H1 (cell line): ENCODE data around the gene GPSM1. TPM values are rescaled to one million over a fixed set of nuclear protein-coding genes. Genes with fewer than 3 reads are reported as not detected.

ENCODE experiments used
- CTCF ChIA-PET: fragments of 300-600 bp; sonication (Branson Sonifier 250); formaldehyde crosslinking; loops from one replicate; lab custom pipeline; 2021; ENCODE audit not compliant: partially characterized antibody; lab: Charles Lee
- POLR2A ChIA-PET: fragments of 300-600 bp; sonication (Branson Sonifier 250); formaldehyde crosslinking; loops from one replicate; lab custom pipeline; 2021; ENCODE audit warnings: inconsistent platforms; ENCODE audit not compliant: partially characterized antibody; lab: Charles Lee
- DNase-seq, 2 experiments: peaks; one replicate each; pipeline versions ENCODE4 v3.0.0 to v3.0.0-alpha.2; 2010 to 2022; ENCODE audit warnings: low spot score in 2 of 2, low read depth in 1 of 2, mixed read lengths in 1 of 2
- FAIRE-seq: peaks from 2 replicates; lab custom pipeline; 2011; peaks lifted over from hg19 to GRCh38; lab: Jason Lieb, UNC
- H2AFZ ChIP-seq: 2 replicates; pipeline ENCODE4 v1.8.1; 2012; ENCODE audit warnings: low read length, inconsistent platforms
- H2AK5ac ChIP-seq: 2 replicates; pipeline ENCODE4 v1.6.1; 2013; ENCODE audit warnings: low read depth, low read length
- H2BK120ac ChIP-seq: replicated peaks from 2 replicates; pipeline ENCODE3; 2013; ENCODE audit warnings: low read depth, low read length, inconsistent platforms
- H2BK12ac ChIP-seq: 2 replicates; pipeline ENCODE4 v1.6.1; 2013; ENCODE audit warnings: low read depth, low read length
- H2BK15ac ChIP-seq: 2 replicates; pipeline ENCODE4 v1.6.1; 2013; ENCODE audit warnings: low read length
- H2BK20ac ChIP-seq: 2 replicates; pipeline ENCODE4 v1.6.1; 2013; ENCODE audit warnings: low read length
- H2BK5ac ChIP-seq: 2 replicates; pipeline ENCODE4 v1.6.1; 2013; ENCODE audit warnings: low read depth, low read length
- H3K14ac ChIP-seq: 2 replicates; pipeline ENCODE4 v1.6.1; 2013; ENCODE audit warnings: inconsistent platforms; ENCODE audit not compliant: insufficient read length
- H3K18ac ChIP-seq: 2 replicates; pipeline ENCODE4 v1.6.1; 2013; ENCODE audit warnings: low read length; ENCODE audit errors: extremely low read depth
- H3K23ac ChIP-seq: 2 replicates; pipeline ENCODE4 v1.6.1; 2013; ENCODE audit warnings: inconsistent platforms; ENCODE audit not compliant: insufficient read length
- H3K23me2 ChIP-seq: 2 replicates; pipeline ENCODE4 v1.6.1; 2013; ENCODE audit warnings: low read depth, low read length
- H3K27ac ChIP-seq: 2 replicates; pipeline ENCODE4 v1.6.1; 2011; ENCODE audit warnings: low read depth, low read length, inconsistent platforms
- H3K27me3 ChIP-seq, 4 experiments: replicated peaks in 1 of 4; 1 replicate in 1 of 4; 2 replicates in 3 of 4; pipeline versions ENCODE4 v1.6.1 to v1.8.1; 2011 to 2013; ENCODE audit warnings: low read length in 3 of 4, mild to moderate bottlenecking in 3 of 4, inconsistent platforms in 2 of 4, mixed read lengths in 2 of 4, moderate library complexity in 1 of 4; ENCODE audit not compliant: control insufficient read depth in 3 of 4, insufficient read depth in 3 of 4; ENCODE audit errors: extremely low read depth in 1 of 4
- H3K36me3 ChIP-seq, 4 experiments: 2 replicates each; pipeline versions ENCODE4 v1.6.1 to v1.8.1; 2011 to 2013; ENCODE audit warnings: mild to moderate bottlenecking in 4 of 4, low read length in 3 of 4, moderate library complexity in 2 of 4, control low read depth in 1 of 4, inconsistent platforms in 1 of 4; ENCODE audit not compliant: insufficient read depth in 4 of 4, control insufficient read depth in 2 of 4
- H3K4ac ChIP-seq: replicated peaks from 2 replicates; pipeline ENCODE3; 2013; ENCODE audit warnings: low read length, low read depth, mixed read lengths, inconsistent platforms; ENCODE audit not compliant: insufficient read length
- H3K4me1 ChIP-seq, 4 experiments: replicated peaks in 1 of 4; 1 replicate in 1 of 4; 2 replicates in 3 of 4; pipeline versions ENCODE4 v1.6.1 to v1.8.1; 2011 to 2013; ENCODE audit warnings: low read length in 3 of 4, inconsistent platforms in 2 of 4, mixed read lengths in 1 of 4; ENCODE audit not compliant: insufficient read depth in 4 of 4, control insufficient read depth in 3 of 4
- H3K4me2 ChIP-seq, 2 experiments: 2 replicates each; pipeline versions ENCODE4 v1.6.1 to v1.8.1; 2011 to 2013; ENCODE audit warnings: low read depth in 2 of 2, low read length in 2 of 2, control low read depth in 1 of 2, inconsistent platforms in 1 of 2, mild to moderate bottlenecking in 1 of 2; ENCODE audit not compliant: insufficient read depth in 1 of 2
- H3K4me3 ChIP-seq, 4 experiments: fragments of 200-600, 300-600 bp in 1 of 4; sonication (generic), shearing (Covaris generic), sonication (Bioruptor Twin) in 1 of 4; 2 replicates each; pipeline versions ENCODE4 v1.5.1 to v1.8.1; 2011 to 2016; ENCODE audit warnings: low read length in 4 of 4, low read depth in 3 of 4, control low read depth in 2 of 4, inconsistent platforms in 2 of 4, mild to moderate bottlenecking in 2 of 4, mixed read lengths in 1 of 4, moderate library complexity in 1 of 4; ENCODE audit not compliant: insufficient read depth in 2 of 4; ENCODE audit errors: extremely low read depth in 1 of 4
- H3K56ac ChIP-seq: replicated peaks from 2 replicates; pipeline ENCODE3; 2013; ENCODE audit warnings: low read depth, mild to moderate bottlenecking, mixed read lengths, low read length, inconsistent platforms; ENCODE audit not compliant: insufficient read length
- H3K79me1 ChIP-seq: 2 replicates; pipeline ENCODE4 v1.6.1; 2013; ENCODE audit warnings: low read depth, low read length, control low read depth
- H3K79me2 ChIP-seq, 2 experiments: 2 replicates each; pipeline versions ENCODE4 v1.6.1 to v1.8.1; 2012 to 2013; ENCODE audit warnings: low read length in 2 of 2, mild to moderate bottlenecking in 2 of 2, inconsistent platforms in 1 of 2; ENCODE audit not compliant: insufficient read depth in 2 of 2, control insufficient read depth in 1 of 2
- H3K9ac ChIP-seq, 4 experiments: replicated peaks in 1 of 4; 1 replicate in 1 of 4; 2 replicates in 3 of 4; pipeline versions ENCODE4 v1.6.1 to v1.8.1; 2011 to 2013; ENCODE audit warnings: low read depth in 3 of 4, low read length in 3 of 4, control low read depth in 2 of 4, mild to moderate bottlenecking in 2 of 4, moderate library complexity in 2 of 4, inconsistent platforms in 1 of 4; ENCODE audit errors: extremely low read depth in 1 of 4
- H3K9me3 ChIP-seq, 2 experiments: 2 replicates each; pipeline versions ENCODE4 v1.6.1 to v1.8.1; 2012 to 2013; ENCODE audit warnings: mild to moderate bottlenecking in 2 of 2, moderate library complexity in 2 of 2, control low read depth in 1 of 2, inconsistent platforms in 1 of 2, low read depth in 1 of 2, low read length in 1 of 2, mixed read lengths in 1 of 2; ENCODE audit not compliant: insufficient read depth in 2 of 2
- H4K20me1 ChIP-seq, 2 experiments: replicated peaks in 1 of 2; 2 replicates each; pipeline versions ENCODE3 to v1.8.1; 2011 to 2013; ENCODE audit warnings: inconsistent platforms in 2 of 2, low read length in 2 of 2, mild to moderate bottlenecking in 1 of 2; ENCODE audit not compliant: insufficient read depth in 2 of 2, control insufficient read depth in 1 of 2
- H4K5ac ChIP-seq: 2 replicates; pipeline ENCODE4 v1.6.1; 2013; ENCODE audit warnings: low read length, low read depth, mixed read lengths, inconsistent platforms; ENCODE audit not compliant: insufficient read length
- H4K8ac ChIP-seq: 2 replicates; pipeline ENCODE4 v1.8.0; 2013; ENCODE audit warnings: mild to moderate bottlenecking, moderate library complexity, low read length, inconsistent platforms; ENCODE audit not compliant: insufficient read depth; ENCODE audit errors: extremely low read depth
- H4K91ac ChIP-seq: replicated peaks from 2 replicates; pipeline ENCODE3; 2013; ENCODE audit warnings: low read length, mixed read lengths, inconsistent platforms; ENCODE audit not compliant: insufficient read length
- CBX5 ChIP-seq: fragments of 300-800, 300-1000 bp; sonication (generic); IDR thresholded peaks from 2 replicates; pipeline ENCODE4 v1.7.1; 2016; ENCODE audit warnings: antibody characterized with exemption, low read length, low read depth
- POLR2AphosphoS5 ChIP-seq: IDR thresholded peaks from 2 replicates; pipeline ENCODE4 v1.6.1; 2011; ENCODE audit warnings: low read depth, low read length
- POU5F1 ChIP-seq: IDR thresholded peaks from 2 replicates; pipeline ENCODE4 v1.6.1; 2011; ENCODE audit warnings: low read depth, mild to moderate bottlenecking, low read length, moderate library complexity
- WGBS, 2 experiments: shearing (Covaris generic) in 1 of 2; methylation state at CpG; one replicate each; pipeline versions ENCODE4 v1.1.6 to v1.1.7; 2013 to 2015; ENCODE audit warnings: low lambda C conversion rate in 2 of 2, mixed read lengths in 2 of 2, inconsistent platforms in 1 of 2, low coverage in 1 of 2, missing lambda C conversion rate in 1 of 2; ENCODE audit not compliant: insufficient replicate concordance in 2 of 2, insufficient coverage in 1 of 2, insufficient read length in 1 of 2; ENCODE audit errors: extremely low coverage in 1 of 2, missing lambda C conversion rate in 1 of 2; 5-methylcytosine and 5-hydroxymethylcytosine counted together
- polyA plus RNA-seq, 7 experiments: library from polyadenylated mRNA; depleted of rRNA in 3 of 7; stranded (reverse) in 5 of 7; unstranded in 2 of 7; fragments of >200 nt in 5 of 7; fragments of 200-250 nt in 2 of 7; gene quantifications; 1 replicate in 5 of 7; 2 replicates in 1 of 7; 4 replicates in 1 of 7; pipeline versions ENCODE4 v1.2.1 to v1.2.3, GENCODE V29; 2011 to 2013; ENCODE audit warnings: missing spikeins in 2 of 7, mixed read lengths in 2 of 7
- total RNA-seq: library from RNA; stranded (reverse); fragmentation: NEBNext Ultra II Directional; extraction: Animal tissue kit (Norgen Biotek cat#: 25700); gene quantifications from 2 replicates; pipeline ENCODE4 v1.2.1, GENCODE V29; 2021

GPSM1 gene
- total and polyA plus RNA-seq, 2 of the 8 experiments (the other 6 are each of a cell fraction or from before 2014, with no cell fraction given): 12.8 to 18.0 TPM

- Histone ChIP-seq H3K9me3 (no peaks in the 10 kb centered on the region), H2BK20ac (no peak overlapping the region), H2BK120ac (no peak overlapping the region), H3K79me1 (peaks cover 10% of the 10 kb centered on the region; the same call in 1 of the 2 replicates), H3K36me3 (peaks cover 39 to 67% (median 60%) of the 10 kb centered on the region in 4 experiments), H3K56ac (no peak overlapping the region), H2AK5ac (no peak overlapping the region), H2BK5ac (no peak overlapping the region), H3K27me3 (no peaks in the 10 kb centered on the region), H3K18ac (no peak overlapping the region), H3K9ac (no peak overlapping the region), H3K4me3 (no peak overlapping the region), H4K91ac (no peak overlapping the region), H3K14ac (no peak overlapping the region), H2BK12ac (no peak overlapping the region), H4K8ac (no peak overlapping the region), H4K5ac (no peak overlapping the region), H3K23ac (no peak overlapping the region), H3K4me1 (peaks cover 0 to 10% (median 7%) of the 10 kb centered on the region in 4 experiments; a peak in 5 of 7 replicates), H4K20me1 (peaks cover 6 to 12% of the 10 kb centered on the region in 2 experiments), H2AFZ (no peak overlapping the region), H3K4me2 (no peak overlapping the region), H3K4ac (no peak overlapping the region), H2BK15ac (no peak overlapping the region), H3K27ac (no peak overlapping the region), H3K23me2 (peaks cover 6% of the 10 kb centered on the region; the same call in 1 of the 2 replicates), H3K79me2 (peaks cover 0 to 26% of the 10 kb centered on the region in 2 experiments; a peak in 2 of 4 replicates)
- ChIA-PET CTCF (interaction anchor here (0.9 kb wide), 1 partner anchor 14 kb away, joined by 3 read pairs; no protein-coding TSS in a partner anchor), POLR2A (interaction anchor here (2.2 to 14.6 kb wide), 3 partner anchors 8 to 62 kb away, joined by 5 to 139 read pairs (median 123); partner anchors contain the start of genes ENTR1 and PMPCA)
- 90% methylated on average over 13 of the region's 13 CpGs; no CpG with 5 or more reads in 1 of the 2 experiments for WGBS, 2 experiments
- TF ChIP-seq POLR2AphosphoS5: 0 out of 2 replicates have a peak, but pooled peaks have one; percentile 10
- TF ChIP-seq POU5F1: no peak
- no peak for TF ChIP-seq CBX5
- FAIRE-seq (no peak), DNase-seq (no peak)
Observed at GRCh38 chr9:136395020-136395340, 67.6 kb downstream of the GPSM1 start.
